HG03097 (cell line): Measurements from ENCODE around the gene STUM.
"Not testable (repeated sequence)": the region's sequence is repeated elsewhere in the genome, so short reads cannot be mapped to it uniquely, and the experiment has no call there.

Source experiments
- ATAC-seq: cut with Tn5 transposase; IDR thresholded peaks from one replicate; pipeline ENCODE4 v1.9.1; 2021; ENCODE audit not compliant: unreplicated experiment, low FRiP score

STUM gene

DNA sequence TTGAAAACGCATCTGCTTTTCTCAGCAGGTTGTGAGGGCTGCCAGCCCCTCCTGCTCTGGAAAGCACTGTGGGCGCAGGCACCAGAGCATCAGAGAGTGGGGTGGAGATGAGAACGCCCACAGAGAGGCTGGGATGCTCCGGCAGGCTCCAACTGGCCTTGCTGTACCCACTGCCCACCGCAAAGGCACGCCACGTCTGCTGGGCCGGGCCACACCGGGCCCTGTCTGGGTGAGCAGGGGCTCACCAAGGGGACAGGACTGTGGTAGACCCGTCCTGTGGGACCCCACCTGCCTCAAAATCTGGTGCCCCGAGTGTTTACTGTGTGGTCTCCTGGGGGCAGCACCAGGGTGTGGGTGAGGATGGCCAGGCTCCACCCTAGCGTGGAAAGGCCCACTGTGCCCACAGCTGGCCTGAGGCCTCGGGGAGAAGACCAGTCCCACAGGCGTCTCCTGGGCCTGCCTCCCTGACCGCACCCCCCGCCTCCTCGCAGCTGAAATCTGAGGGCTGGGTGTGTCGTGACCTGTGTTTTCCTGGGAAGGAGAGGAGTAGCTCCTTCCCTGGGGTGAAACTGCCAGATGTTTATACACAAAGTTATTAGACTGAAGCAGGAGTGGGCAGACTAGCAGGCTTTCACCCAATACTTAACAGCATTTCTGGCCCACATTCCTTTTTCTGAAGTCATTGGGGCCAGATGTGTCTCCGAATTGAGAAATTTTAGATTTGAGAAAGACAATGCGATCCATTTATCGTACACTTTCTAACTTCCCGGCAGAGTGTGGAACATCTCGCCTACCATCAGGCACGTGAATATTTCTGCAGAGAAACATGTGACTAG, 53.8 kb downstream of the STUM start:
- no peak for ATAC-seq

GRCh38 chr1:226603022-226603857, 54.7 kb downstream of the STUM start:
- no peak for ATAC-seq

GRCh38 chr1:226603858-226604559, 55.4 kb downstream of the STUM start:
- ATAC-seq = no peak

GRCh38 chr1:226604560-226605317, 56.2 kb downstream of the STUM start:
- ATAC-seq = no peak

DNA sequence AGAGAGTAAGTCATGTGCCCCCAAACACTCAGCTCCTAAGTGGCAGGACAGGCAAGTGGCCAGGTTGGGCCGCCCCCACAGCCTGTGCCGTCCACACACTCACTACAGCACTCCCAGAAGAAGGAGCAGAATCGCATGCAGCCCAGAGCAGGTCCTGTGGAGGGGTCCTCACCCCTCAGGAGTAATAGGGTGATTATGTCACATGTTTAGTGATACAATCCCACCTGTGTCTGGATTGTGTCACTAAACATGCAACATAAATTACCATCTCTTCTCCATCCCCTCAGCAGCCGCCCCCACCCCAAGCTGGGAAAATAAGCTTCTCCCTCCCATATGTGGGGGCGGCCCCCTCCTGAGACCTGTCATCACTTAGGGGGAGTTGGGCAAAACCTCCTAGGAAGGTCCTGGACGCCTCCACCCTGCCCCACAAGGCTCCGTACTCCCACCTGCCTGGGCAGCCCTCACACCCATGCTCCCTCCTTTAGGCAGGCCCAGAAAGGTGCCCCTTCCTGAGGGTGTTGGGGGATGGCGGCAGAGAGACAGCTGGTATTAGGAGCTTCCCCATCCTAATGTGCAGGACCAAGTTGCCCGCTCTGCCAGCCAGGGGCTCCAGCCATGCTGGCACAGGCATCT, 56.9 kb downstream of the STUM start:
- ATAC-seq = no peak

GRCh38 chr1:226606311-226607267, 58.0 kb downstream of the STUM start:
- no peak for ATAC-seq

- ATAC-seq = no peak
These were observed 58.7 kb downstream of the STUM start for GRCh38 chr1:226607268-226607660.

DNA sequence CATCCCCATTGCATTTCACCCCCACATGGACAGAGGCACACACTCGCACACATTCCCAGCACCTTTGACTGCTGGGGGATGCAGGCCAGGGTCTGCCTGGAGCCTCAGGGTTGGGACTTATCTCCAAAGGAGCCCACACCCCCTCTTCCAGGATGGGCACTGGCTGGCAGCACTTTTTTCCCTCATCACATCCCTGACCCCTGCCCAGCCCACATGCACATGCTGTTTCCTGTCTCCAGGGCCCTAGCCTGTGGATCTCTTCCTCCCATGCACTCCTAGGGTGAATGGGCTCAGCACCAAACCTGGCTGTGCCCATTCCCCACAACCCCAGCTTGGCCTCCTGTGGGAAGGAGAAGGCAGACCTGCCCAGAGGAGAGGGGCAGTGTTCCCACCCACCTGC, 59.3 kb downstream of the STUM start:
- no peak for ATAC-seq

DNA sequence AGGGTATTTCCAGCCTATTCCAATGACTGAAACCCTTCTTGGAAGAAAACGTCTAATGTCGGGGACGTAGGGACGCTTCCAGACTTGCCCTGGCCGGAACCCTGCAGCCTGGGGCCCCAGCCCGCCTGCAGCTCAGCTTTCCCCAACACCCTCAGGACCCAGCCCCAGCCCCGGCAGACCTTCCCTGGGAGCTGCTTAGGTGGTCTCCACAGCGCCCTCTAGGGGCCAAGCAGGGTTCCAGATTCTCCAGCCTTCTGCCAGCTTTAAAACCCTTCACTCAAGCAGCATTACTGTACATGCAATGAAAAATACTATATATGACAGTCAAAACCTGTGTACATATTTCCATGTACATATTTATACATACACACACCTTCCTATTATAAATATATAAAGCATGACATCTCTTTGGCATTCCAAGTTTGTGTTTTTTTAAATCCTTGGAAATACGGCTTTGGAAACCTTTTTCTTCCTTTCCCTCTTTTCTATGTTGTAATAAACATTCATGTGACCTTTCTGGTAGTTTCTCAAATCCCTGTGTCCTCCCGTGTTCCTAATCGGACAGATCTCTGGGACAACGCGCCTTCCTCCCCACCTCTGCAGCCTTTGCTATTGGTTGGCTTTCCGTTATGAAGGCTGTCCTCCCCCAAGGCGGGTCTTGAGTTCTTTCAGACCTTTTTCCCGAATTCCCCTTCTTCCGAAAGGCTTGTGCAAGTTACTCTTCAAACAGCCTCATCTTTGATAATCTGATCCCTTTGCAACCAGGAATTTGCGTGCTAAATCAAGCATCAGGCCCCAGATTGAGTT, 60.3 kb downstream of the STUM start:
- no peak for ATAC-seq

DNA sequence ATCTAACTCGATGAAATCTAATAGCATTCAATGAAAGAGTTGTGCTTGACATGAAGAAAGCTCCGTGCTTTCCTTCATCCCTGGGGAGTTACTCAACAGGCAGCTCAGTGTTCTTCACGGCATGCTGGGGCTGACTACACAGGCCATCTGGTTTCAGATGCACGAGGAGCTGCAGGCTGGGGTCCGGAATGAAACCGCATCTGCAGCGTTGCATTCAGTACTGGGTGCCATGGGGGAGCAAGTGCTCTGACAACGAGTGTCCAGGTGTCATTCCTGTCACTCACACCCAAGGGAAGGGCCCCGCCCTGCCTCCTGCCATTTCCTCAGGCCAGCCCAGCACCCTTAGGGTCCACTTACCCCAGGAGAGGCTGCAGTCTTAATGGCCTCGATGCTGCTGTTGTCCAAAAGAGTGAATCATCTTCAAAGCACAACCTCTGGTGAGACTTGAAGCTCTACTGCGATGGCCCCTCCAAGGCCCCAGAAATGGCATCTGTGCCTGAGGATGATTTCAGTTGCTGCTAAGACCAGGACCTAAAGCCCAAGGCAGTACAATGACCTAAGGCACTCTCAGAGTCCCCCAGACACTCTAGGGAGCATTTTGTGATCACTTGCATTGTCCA, 61.4 kb downstream of the STUM start:
- no peak for ATAC-seq

DNA sequence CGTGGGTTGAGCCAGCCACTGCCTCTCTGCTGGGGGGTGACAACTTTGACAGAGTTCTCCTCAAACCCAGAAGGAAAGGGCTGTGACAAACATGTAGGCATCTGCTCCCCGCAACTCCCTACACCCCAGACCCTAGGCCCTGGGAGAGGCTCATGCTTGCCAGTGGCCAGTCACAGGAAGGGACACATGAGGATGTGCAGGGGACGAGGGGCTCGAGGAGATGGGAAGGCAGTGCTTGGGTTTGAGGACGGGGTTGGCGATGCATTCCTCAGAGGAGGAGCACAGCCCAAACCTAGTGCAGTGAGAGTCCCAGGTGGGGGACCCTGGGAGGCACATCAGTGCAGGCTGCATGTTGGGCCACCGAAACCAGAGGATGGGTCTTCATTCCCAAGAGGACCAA, 62.1 kb downstream of the STUM start:
- ATAC-seq = no peak

DNA sequence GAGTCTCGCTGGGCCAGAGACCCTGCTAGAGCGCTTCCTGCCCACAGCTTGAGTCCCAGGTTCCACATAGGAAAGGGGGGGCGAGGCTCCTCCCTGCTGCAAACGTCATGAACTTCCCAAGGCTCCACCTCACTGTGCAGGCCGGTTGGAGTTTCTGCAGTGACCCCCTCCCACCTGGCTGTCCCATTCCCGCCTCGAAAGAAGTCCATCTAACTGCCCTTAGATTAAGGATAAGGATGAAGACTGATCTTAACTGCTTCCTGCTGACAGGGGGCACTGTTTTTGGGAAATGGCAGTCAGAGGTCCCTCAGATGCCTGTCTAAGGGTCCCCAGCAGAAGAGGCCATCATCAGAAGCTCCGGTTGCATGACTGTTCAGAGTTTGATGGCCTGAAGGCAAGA, 62.7 kb downstream of the STUM start:
- no peak for ATAC-seq

- not testable (repeated sequence) for ATAC-seq
These were observed 63.4 kb downstream of the STUM start for GRCh38 chr1:226611980-226612379.

- no peak for ATAC-seq
These were observed 67.3 kb downstream of the STUM start for GRCh38 chr1:226615876-226616275.

DNA sequence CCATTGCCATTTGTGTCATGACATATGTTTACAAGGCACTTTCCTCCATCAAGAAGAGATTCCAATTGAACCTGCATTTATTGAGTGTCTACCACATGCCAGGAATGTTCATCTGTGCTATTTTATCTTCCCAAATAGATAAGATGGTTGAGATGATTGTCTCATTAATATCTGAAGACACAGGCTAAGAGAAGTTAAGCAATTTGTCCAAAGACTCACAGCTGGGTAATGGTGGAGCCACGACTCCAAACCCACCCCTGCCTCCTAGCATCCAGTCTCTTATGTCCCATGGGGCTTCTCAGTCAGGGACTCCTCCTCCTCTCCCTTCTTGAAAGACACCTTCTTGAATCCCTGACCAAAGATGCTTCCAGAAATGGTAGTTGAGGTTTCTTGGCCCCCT, 68.1 kb downstream of the STUM start:
- ATAC-seq = no peak

- ATAC-seq = no peak
These were observed 68.5 kb downstream of the STUM start for GRCh38 chr1:226617109-226617508.

- not testable (repeated sequence) for ATAC-seq
These were observed 69.2 kb downstream of the STUM start for GRCh38 chr1:226617719-226618118.

GRCh38 chr1:226618380-226618779, 69.8 kb downstream of the STUM start:
- no peak for ATAC-seq
